Right ventricle myocardium superior (tissue), 1 donor: ENCODE results near the gene NUBP1. TPM values are rescaled to one million over a fixed set of nuclear protein-coding genes. Genes with fewer than 3 reads are reported as not detected.
A peak's percentile ranks its signal among the peaks of the same experiment; 100 is the strongest.
"Not testable (repeated sequence)": the region's sequence is repeated elsewhere in the genome, so short reads cannot be mapped to it uniquely, and the experiment has no call there.

Experiments
- ATAC-seq: fragments of 200-7000 bp; cut with Tn5 transposase; one replicate; pipeline ENCODE4 v1.9.1; 2020; ENCODE audit warnings: mild to moderate bottlenecking; ENCODE audit not compliant: poor library complexity
- DNase-seq: peaks from one replicate; pipeline ENCODE4 v3.0.0-alpha.2; 2020
- intact Hi-C: fragments of 100-400 bp; cut with DNase I; formaldehyde crosslinking; loops from one replicate; pipeline ENCODE4 v1.11.2; 2022
- long read RNA-seq: library from polyadenylated mRNA; unstranded; transcript quantifications from one replicate; pipeline ENCODE4 v2.0.0, GENCODE V29; 2021
- total RNA-seq: library from RNA; stranded (reverse); fragmentation: NEBNext Ultra II Directional; extraction: Animal tissue kit (Norgen Biotek cat#: 25700); gene quantifications from one replicate; pipeline ENCODE4 v1.2.1, GENCODE V29; 2021
- donor health status: DM: no; HTN: yes; CAD: no; lungs with severe emphysema.

NUBP1 gene
- total RNA-seq, result 41.4 TPM
- long read RNA-seq, transcript NUBP1-201 (11 exons, 1,228 nt), result major isoform, 22 of 29 reads
- long read RNA-seq, partial matches to known transcripts, result 4 of 29 reads
- long read RNA-seq, other reads (novel, unspliced or antisense), result 2 of 29 reads

GRCh38 chr16:10743610-10744369 is at the start of gene NUBP1:
TSS of gene NUBP1 (plus strand) at chr16:10743842. CDS start at chr16:10743864, 22 bp downstream.
- DNase-seq, result peak; percentile 99
- ATAC-seq, result peak; percentile 95
- intact Hi-C loops, result loop anchor here (2.0 to 5.0 kb wide), 2 partner anchors 84 to 179 kb away; no protein-coding TSS in a partner anchor

- intact Hi-C loops, result no loop called here
- DNase-seq (no peak), ATAC-seq (no peak)
These were observed 49.8 kb upstream of the NUBP1 start for GRCh38 chr16:10693889-10694288.

DNA sequence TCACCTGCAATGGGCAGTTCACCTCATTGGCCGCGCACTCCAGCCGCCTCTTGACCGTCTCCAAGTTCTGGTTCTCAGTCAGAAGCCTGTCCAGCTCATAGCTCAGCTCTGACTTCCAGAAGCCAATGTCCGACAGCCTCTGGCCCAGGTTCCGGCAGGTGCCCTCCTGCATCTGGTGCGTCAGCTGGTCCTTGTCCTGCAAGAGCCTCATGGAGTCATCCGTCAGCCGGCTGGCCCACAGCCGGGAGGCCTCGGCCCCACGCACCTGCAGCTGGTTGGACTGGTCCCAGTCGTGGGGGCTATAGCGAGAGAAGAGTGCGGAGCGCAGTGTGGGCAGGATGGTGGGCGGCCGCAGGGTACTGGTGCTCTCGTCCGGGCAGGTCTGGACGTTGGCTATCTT is 49.3 kb upstream of the NUBP1 start:
- ATAC-seq (no peak), DNase-seq (no peak)
- intact Hi-C loops, result no loop called here

DNA sequence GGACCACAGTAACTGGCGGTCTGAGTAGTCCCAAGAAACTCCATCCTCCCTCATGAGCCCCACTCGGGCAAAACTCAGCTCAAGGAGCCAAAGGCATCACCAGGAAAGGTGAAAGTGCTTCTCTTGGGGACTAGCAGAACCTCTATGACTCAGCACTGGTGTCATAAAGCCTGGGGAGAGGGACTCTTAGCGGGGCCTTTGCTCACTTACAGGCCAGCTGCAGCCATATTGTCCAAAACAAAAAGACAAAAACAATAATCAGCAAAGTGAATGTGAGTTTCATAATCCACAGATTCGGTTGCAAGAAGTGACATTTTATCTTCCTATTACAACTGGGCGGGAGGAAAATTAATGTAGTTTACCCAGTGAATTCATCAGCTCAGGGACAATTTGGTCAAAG is 48.8 kb upstream of the NUBP1 start, which contains the start of gene TEKT5:
TEKT5 (minus strand) TSS at position 101 of the 400 bp plus-strand sequence; CDS start at position 44, 57 bp downstream.
- ATAC-seq (no peak), DNase-seq (no peak)
- intact Hi-C loops, result no loop called here

DNA sequence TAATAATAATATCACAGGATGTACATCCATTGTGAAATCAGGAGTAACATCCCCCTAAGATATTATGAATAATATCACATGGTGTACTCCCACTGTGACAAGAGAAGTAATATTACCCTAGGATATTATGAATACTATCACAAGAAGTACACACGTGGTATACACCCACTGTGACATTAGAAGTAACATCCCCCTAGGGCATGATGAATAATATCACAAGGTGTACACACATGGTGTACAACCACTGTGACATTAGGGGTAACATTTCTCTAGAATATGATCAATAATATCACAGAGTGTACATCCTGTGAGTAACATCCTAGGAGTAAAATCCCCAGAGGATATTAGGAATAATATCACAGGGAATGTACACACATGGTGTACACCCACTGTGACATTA is 43.9 kb upstream of the NUBP1 start:
- intact Hi-C loops, result no loop called here
- ATAC-seq, result no peak

GRCh38 chr16:10708969-10709368 is 34.7 kb upstream of the NUBP1 start:
- no peak for ATAC-seq
- intact Hi-C loops, result no loop called here

More for the DNA sequence above, 43.9 kb upstream of the NUBP1 start:
- DNase-seq, result no peak

DNA sequence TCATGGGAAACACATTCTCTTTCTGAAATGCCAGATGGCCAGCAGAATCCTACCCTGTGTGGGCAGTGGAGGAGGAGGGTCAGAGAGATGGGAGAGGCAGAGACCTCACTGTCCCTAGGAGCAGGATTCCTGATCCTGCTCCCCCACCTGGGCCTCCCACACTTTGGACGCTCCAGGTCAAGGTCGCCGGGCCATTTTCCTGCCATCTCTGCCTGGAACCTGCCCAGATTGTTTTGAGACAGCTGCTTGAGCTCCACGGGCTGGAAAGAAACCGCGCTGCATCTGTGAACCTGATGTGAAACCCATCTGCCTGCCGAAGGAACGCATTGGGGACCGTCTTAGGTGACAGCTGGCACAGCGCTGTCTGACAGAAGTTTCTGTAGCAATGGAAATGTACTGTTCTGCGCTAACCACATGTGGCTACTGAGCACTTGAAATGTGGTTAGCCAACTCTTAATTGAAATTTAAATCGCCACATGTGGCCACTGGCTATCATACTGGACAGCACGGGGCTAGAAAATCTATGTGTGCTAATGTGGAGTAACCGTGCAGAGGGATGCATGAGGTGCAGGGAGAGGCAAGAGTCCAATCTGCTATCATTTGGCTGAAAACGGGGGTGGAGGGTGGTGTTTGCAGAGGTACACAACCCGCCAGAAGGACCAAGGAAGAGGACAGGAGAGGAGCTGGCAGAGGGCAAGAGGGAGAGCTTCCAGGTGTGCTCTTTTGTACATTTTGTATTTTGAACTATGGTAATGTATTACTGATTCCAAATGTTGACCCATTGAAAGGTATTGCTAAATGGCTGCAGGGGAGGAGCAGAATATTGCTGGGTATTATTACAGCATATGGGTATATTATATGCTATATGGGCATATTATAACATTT is 15.4 kb upstream of the NUBP1 start:
- intact Hi-C loops, result no loop called here
- no peak for DNase-seq
- peak; percentile 60 for ATAC-seq

More at GRCh38 chr16:10708969-10709368, 34.7 kb upstream of the NUBP1 start:
- DNase-seq, result no peak

DNA sequence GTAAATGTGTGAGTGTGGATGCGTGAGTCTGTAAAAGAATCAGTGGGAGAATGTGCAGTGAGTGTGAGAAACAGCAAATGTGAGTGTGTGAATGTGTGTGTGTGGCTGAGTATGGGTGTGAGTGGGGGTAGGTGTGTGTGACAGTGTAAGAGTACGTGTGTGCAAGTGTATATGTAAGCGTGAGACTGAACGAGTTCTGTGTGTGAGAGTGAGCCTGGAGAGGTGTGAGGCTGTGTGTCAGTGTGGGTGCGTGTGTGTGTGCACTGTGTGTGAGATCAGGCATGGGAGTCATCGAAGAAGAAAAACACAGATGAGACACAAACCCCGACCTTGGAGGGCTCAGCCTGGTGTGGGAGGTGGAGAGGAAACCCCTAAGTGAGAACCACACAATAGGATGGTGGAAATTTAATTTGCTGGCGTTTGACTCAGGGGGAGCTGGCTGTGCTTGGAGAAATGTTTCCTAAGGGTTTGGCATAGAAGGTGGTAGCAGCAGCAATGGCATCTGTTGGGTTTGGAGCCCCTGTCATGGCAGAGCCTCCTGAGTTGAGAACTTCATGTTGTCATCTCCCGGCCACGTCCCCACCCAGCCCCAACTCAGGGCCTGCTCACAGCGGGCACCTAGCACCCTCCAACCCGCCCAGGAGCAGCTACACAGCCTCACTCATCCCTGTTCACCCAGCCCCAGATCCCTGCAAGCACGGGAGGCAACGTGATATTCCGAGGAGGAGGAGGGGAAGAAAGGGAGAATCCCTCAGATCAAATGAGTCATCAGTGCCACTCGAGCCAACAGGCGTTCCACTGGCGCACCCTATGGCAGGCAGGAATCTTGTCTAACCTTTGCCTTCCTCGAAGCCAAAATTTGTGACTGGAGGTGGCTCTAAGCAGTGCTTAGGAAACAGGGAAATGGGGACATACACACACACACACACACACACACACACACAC is 14.3 kb upstream of the NUBP1 start:
- intact Hi-C loops, result no loop called here

DNA sequence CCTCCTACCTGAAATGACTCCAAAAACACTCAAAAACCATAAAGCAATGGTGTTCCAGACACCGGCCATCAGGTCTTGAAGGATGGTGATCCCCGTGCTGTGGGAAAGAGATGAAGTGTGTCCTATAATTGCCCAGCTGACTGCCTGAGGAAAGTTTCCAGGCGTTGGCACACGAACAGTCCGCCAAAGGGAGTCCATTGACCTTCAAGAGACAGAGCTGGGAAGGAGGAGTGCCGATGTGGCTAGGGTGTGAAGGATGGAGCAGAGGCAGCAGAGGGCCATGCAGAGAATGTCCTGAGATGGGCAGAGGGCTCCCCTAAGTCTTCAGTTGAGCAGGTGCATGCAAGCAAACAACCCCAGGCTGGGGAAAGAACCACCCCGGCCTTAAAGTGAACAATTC is 11.9 kb upstream of the NUBP1 start:
- DNase-seq (no peak), ATAC-seq (peak; percentile 54)
- intact Hi-C loops, result no loop called here

More for the DNA sequence above, 14.3 kb upstream of the NUBP1 start:
- ATAC-seq (no peak), DNase-seq (no peak)

DNA sequence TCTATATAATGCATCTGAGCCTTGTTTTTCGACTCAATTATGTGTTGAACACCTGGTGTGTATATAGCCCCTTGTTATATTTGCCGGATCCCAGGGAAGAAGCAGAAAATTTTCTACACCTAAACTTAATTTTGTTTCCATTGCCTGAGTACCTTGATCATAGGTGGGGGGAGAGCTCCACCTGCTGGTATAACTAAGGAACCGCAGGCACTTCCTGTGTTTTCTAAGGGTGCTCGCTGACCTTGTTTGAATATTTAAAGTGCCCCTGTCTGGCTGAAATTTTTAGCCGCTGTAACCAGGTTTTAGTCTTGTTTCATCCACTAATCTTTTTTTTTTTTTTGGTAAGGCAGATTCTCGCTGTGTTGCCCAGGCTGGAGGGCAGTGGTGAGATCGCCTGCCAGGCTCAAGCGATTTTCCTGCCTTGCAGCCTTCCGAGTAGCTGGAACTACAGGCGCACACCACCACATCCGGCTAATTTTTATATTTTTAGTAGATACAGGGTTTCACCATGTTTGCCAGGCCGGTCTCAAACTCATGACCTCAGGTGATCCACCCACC is 6.5 kb upstream of the NUBP1 start:
- no peak for DNase-seq
- ATAC-seq, result peak; percentile 77
- intact Hi-C loops, result loop anchor here (2.0 to 5.0 kb wide), 2 partner anchors 222 to 480 kb away; no protein-coding TSS in a partner anchor

- intact Hi-C loops, result loop anchor here (5.0 kb wide), 1 partner anchor 481 kb away; no protein-coding TSS in a partner anchor
- ATAC-seq (peak; percentile 92), DNase-seq (peak; percentile 93)
These were observed 5.2 kb upstream of the NUBP1 start for GRCh38 chr16:10738231-10739077.

DNA sequence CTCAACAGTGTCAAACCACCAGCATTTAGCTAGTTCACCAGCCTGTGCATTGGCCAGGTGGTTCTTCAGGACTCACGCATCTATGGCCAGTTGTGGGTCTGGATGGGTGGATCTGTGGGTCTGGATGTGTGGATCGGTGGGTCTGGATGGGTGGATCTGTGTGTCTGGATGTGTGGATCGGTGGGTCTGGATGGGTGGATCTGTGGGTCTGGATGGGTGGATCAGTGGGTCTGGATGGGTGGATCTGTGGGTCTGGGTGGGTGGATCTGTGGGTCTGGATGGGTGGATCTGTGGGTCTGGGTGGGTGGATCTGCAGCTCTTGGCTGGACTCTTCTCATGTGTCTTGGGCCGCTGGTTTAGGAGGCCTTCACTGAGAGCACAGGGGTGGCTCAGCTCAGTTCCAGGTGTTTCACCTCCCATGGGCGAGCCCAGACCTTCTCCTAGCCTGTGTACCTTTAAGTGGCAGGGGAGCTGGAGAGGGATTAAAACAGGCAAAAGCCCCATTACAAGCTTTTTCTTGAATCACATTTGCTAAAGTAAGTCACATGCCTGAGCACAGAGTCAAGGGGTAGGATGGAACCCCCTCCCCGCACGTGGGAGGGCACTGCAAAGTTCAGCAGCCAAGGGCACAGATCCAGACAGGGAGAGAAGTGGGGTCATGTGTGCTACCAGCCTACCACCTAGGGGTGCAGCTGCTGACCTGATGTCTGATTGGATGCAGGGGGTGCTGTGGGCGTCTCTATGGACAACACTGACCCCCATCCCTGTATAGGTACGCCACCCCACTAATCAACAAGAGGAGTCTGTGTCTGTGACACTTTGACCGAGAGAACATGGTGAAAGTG is 3.4 kb upstream of the NUBP1 start:
- intact Hi-C loops, result loop anchor here (5.0 kb wide), 2 partner anchors 87 to 483 kb away; no protein-coding TSS in a partner anchor
- no peak for DNase-seq
- no peak for ATAC-seq

DNA sequence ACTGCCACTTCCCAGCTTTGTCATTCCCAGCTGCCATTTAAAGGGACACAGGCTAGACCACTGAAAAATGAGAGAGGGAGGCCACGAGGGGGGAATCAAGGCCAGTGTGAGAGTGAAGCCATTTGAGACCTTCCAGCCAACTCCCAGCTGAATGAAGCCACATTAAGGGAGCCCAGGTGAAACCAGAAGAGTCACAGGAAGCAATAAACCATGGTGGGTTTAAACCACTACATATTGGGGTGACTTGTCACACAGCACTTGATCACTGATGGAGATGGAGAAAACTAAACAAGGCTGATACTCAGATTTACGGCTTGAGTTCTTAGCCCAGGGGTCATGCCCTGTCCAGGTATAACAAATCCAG is 2.8 kb upstream of the NUBP1 start:
- no peak for ATAC-seq
- DNase-seq, result no peak
- intact Hi-C loops, result loop anchor here (5.0 kb wide), 1 partner anchor 86 kb away; no protein-coding TSS in a partner anchor

DNA sequence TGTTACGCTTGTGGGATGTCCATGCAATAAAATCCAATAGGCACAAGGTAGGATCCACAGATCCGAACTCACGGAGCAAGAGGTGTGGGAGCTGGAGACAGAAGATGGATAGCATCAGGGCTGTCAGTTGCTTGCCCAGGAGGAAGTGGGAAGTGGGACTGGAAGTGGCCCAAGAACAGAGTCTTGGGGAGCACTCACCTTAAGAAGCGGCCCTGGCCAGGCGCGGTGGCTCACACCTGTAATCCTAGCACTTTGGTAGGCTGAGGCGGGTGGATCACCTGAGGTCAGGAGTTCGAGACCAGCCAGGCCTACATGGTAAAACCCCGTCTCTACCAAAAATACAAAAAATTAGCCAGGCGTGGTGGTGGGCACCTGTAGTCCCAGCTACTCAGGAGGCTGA is 2.4 kb upstream of the NUBP1 start:
- intact Hi-C loops, result loop anchor here (5.0 kb wide), 1 partner anchor 86 kb away; no protein-coding TSS in a partner anchor

GRCh38 chr16:10741844-10742243 is 1.8 kb upstream of the NUBP1 start:
- peak; percentile 72 for DNase-seq
- ATAC-seq, result peak; percentile 21
- intact Hi-C loops, result loop anchor here (2.0 to 5.0 kb wide), 2 partner anchors 85 to 181 kb away; no protein-coding TSS in a partner anchor

More for the DNA sequence above, 2.4 kb upstream of the NUBP1 start:
- DNase-seq, ATAC-seq: not testable (repeated sequence)

DNA sequence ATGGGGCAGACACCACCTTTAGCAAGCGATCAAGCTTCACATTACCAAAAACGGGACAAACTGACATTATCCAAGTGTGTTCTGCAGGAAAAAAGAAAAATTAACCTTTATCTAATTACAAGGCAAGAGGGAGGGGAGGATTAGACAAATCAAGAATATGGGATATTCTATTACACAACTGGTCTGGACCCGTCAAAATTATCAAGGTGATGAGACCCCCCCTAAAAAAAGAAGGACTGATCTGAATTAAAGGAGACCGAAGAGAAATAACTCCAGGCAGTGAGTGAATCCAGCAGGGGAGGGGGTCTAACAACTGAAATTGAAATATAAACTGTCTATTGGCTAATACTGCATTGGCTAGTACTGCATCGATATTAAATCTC is 424 bp upstream of the NUBP1 start:
- intact Hi-C loops, result loop anchor here (2.0 to 5.0 kb wide), 2 partner anchors 84 to 180 kb away; no protein-coding TSS in a partner anchor
- DNase-seq (no peak), ATAC-seq (no peak)
